Smooth muscle cell of the umbilical artery (primary cell): Measurements from ENCODE around the gene NR2F1. TPM values are rescaled to one million over a fixed set of nuclear protein-coding genes. Genes with fewer than 3 reads are reported as not detected.

ENCODE experiments used
- total RNA-seq: library from RNA; depleted of rRNA; stranded (reverse); fragments of >200 nt; gene quantifications from 2 replicates; pipeline ENCODE4 v1.2.3, GENCODE V29; 2014

Gene NR2F1
- 17.2 and 19.9 TPM in 2 replicates for total RNA-seq

DNA sequence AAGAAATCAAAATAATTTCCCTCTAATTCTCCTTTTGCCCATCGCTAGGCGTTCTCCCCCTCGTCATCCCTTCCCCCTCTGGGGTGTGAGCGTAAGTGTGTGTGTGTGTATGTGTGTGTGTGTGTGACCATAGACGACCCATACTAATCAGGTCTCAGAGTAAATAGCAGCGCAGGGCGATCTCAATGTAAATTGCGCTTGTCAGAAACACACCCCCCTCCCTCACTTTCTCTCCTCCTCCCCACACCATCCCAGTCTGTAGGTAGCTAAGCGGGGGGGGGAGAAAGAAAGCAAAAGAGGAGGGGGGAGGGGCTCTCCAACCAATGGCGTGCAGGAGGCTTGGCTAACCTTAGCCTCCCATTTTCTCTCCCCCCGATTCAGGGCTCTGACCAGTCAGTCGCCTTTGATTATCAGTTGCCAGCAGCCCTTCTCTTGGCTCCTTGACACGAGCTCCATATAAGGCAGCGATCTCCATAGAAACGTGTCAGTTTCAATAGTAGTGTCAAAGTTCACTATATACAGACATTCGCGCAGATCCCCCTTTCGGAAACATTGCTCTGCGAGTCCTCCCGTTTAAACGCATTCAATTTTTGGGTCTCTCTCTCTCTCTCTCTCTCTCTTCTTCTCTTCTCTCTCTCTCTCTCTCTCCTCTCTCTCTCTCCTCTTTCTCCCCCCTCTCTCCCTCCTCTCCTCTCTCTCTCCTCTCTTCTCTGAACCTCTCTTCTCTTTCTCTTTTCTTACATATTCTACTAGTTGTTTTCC, at the start of gene NR2F1:
Gene NR2F1, plus strand, starts transcription at position 546 of the 762 bp plus-strand sequence. CDS start 1,802 bp downstream, outside the sequence.

GRCh38 chr5:93580927-93581445, 2.0 kb upstream of the NR2F1 start, which contains the start of gene NR2F1-AS1:
TSS of gene NR2F1-AS1 (minus strand) at chr5:93581219.

Other genes with a start within 250 kb of the NR2F1 start
- gene NR2F1-AS1, start 2.0 kb upstream of the NR2F1 start, total RNA-seq = 15.4 and 17.1 TPM in 2 replicates
- 0.89 and 1.2 TPM in 2 replicates for gene POU5F2, start 158.4 kb downstream of the NR2F1 start, total RNA-seq